Epidermal melanocyte (primary cell): Measurements from ENCODE around the gene ZNF664.
"Not testable (repeated sequence)": the region's sequence is repeated elsewhere in the genome, so short reads cannot be mapped to it uniquely, and the experiment has no call there.

ENCODE experiments used
- DNase-seq: peaks from one replicate; pipeline ENCODE4 v3.0.0; 2011; ENCODE audit warnings: low spot score; ENCODE audit not compliant: insufficient read length

The ZNF664 gene

DNA sequence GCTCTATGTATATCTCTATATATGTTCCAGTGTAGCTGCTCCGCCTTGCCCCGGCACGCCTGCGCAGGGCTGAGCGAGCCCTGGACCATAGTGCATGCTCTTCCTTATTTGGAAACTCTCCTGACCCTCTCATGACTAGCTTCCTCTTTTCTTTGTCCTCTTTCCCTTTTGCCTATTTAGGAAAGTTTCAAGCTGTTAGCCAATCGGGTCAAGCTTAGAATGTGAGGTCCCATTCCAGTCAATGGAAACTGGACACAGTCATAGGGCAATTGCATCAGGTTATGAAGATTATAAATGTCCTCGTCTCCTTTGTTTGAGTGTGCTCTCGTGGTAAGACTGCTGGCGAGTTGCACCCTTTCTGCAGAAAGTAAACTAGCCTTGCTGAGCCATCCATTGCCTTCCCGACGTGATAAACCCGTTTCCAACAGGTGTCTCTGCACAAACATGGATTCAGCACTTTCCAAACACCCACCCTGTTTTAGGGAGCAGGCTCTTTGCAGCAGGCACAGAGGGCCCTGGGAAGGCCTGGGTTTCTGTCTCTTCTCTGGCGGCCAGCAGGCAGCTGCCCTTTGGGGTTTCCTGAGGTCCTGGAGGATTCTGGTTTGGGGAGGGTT, 31.3 kb upstream of the ZNF664 start:
- no peak for DNase-seq

- no peak for DNase-seq
Measured at GRCh38 chr12:123942238-123942653, 30.8 kb upstream of the ZNF664 start.

GRCh38 chr12:123942911-123943648, 29.9 kb upstream of the ZNF664 start:
- no peak for DNase-seq

DNA sequence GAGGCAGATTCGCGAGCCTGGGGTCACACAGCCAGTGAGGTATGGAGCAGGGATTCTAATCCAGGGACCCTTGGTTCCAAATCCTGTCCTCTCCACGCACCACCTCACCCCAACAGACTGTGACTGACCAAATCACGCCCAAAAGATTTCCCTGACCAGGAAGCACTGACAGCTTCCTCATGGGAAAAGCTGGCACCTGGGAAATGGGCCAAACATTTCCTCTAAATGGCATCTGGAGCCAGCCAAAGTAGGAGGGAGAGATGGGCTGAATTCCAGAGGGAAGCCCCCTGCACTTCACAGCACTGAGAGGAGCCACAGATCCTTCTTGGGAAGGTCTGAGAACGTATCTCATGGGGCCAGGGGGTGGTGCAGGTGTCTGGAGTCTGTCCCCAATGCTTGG, 29.2 kb upstream of the ZNF664 start:
- no peak for DNase-seq

DNA sequence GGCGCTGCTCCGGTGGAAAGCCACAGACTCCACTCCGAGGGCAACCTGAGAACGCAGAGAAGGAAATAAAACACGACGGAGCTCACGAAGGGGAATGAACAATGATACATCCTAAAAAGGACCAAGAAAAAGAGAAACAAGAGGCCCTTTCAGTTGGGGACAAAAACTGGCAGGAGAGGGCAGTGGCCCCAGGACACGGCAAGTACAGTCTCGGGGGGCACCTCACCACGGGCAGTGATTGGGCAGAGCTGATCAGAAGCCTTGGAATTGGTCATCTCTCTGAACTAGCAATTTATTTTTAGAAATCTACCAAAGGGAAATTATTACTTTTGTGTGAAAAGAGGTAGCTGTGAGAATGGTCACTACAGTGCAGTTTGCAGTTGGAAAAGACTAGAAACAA, 28.3 kb upstream of the ZNF664 start:
- no peak for DNase-seq

- DNase-seq = no peak
Measured at GRCh38 chr12:123945287-123946151, 27.5 kb upstream of the ZNF664 start.

DNA sequence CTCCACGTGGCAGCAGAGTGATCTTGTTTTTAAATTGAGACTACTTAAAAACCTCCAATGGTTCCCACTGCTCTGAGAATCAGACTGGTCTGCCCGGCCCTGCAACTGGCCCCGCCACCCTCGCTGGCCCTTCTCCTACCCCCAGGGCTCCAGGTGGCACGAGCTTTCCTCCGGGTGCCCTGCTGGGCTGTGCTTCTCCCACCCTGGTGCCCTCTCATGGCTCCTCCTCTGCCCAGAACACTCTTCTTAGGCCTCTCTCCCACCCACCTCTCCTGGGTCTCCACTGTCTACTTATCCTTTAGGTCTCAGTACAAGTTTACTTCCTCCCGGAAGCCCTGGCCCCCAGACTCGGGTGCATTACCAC, 26.9 kb upstream of the ZNF664 start:
- no peak for DNase-seq

DNA sequence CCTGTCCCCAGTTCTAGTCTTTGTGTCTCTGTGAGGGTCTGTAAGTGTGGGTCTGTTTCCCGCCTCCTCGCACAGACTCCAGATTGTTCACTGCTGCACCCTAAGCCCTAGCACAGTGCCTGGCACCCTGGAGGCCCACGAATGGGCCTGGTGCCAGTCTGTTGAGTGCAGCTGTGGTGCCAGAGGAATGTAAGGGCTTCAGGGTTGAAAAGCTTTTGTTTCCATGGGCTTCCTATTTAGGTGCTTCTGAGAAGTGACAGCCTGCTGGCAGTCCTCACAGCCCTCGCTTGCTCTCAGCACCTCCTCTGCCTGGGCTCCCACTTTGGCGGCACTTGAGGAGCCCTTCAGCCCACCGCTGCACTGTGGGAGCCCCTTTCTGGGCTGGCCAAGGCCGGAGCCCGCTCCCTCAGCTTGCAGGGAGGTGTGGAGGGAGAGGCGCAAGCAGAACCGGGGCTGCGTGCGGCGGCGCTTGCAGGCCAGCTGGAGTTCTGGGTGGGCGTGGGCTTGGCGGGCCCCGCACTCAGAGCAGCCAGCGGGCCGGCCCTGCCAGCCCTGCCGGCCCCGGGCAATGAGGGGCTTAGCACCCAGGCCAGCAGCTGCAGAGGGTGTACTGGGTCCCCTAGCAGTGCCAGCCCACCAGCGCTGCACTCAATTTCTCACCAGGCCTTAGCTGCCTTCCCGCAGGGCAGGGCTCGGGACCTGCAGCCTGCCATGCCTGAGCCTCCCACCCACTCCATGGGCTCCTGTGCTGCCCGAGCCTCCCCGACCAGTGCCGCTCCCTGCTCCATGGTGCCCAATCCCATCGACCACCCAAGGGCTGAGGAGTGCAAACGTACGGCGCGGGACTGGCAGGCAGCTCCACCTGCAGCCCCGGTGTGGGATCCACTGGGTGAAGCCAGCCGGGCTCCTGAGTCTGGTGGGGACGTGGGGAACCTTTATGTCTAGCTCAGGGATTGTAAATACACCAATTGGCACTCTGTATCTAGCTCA, 26.2 kb upstream of the ZNF664 start:
- not testable (repeated sequence) for DNase-seq

DNA sequence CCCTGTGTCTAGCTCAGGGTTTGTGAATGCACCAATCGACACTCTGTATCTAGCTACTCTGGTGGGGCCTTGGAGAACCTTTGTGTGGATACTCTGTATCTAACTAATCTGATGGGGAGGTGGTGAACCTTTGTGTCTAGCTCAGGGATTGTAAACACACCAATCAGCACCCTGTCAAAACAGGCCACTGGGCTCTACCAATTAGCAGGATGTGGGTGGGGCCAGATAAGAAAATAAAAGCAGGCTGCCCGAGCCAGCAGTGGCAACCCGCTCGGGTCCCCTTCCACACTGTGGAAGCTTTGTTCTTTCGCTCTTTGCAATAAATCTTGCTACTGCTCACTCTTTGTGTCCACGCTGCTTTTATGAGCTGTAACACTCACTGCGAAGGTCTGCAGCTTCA, 25.5 kb upstream of the ZNF664 start:
- not testable (repeated sequence) for DNase-seq

- no peak for DNase-seq
Measured at GRCh38 chr12:123948401-123948795, 24.6 kb upstream of the ZNF664 start.

DNA sequence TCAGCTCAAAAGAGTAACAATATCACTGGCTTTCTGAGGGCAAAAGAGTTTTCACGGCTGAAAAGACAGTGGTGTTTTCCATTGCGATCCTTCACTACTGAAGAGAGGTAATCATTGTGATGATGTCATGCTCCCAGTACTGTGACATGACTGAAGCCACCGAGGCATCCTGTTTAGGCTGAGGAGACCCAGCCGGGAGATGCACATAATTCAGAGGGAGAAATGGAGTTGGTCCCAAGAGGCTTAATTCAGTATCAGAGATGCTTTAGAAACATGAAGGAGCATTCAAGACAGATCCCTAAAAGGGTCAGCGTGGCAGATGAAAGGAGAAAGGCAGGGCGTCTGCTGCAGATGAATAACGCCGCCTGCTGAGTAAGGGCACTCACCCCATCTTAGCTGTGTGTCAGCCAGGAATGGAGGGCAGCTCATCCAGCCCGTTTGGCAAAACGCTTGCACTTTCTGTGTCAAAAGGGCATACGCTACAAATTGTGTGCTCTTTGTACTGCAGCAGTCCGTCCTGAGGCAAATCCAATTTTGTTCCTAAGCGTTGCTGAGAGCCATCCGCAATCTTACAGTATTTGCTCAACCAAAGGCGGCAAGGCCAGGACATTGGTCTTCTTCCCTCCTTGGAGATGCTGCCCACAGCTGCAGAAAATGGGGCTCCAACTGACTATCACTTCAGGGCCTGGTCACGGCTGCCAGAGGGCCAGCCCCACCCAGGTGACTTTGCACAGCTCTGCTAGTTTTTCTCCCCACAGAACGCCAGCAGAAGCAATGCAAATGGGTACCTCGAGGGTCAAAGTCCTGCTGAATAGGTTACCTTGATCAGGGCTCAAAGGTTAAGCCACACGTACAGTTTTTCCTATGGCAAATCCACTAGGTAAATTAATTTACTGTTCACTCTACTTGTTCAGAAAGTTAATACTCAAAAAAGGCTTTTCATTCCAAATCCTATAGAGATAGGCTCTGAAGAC, 23.9 kb upstream of the ZNF664 start:
- no peak for DNase-seq

DNA sequence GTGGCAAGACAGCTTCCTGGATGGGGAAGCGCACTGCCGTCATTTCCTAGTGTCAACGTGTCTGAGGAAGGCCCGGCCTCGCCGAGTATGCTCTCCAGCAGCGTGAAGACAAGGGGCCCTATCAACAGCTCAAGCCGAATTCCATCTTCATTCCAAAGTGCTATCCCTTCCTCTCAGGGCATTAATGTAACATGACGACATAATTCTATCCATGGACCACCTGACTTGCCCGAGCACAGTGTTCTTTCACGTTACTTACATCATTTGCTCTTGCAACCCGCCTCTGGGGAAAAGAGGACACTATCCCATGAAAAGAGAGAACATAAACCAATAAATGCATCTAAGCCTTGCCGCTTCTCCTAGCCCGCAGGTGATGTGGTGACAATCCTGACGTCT, 23.2 kb upstream of the ZNF664 start:
- no peak for DNase-seq

GRCh38 chr12:123950476-123951349, 22.3 kb upstream of the ZNF664 start:
- no peak for DNase-seq

- DNase-seq = no peak
Measured at GRCh38 chr12:123951467-123951866, 21.5 kb upstream of the ZNF664 start.

DNA sequence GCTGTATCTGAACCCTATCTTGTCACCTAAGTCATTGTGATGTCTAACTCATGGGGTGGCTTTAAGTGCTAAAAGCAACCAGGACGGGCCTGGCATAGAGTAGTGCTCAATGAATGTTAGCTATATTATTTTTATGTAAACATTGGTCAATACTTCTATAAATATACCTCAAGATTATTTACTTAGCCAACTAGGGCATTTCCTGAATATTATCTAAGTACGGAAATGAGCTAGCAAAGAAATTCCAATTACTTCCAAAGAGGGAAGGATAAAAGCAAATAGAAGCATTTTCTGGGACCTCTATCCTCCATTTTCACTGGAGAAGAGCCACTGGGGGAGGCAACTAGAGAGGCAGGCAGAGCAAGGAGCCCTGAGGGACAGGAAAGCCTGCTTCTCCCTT, 21.0 kb upstream of the ZNF664 start:
- no peak for DNase-seq

DNA sequence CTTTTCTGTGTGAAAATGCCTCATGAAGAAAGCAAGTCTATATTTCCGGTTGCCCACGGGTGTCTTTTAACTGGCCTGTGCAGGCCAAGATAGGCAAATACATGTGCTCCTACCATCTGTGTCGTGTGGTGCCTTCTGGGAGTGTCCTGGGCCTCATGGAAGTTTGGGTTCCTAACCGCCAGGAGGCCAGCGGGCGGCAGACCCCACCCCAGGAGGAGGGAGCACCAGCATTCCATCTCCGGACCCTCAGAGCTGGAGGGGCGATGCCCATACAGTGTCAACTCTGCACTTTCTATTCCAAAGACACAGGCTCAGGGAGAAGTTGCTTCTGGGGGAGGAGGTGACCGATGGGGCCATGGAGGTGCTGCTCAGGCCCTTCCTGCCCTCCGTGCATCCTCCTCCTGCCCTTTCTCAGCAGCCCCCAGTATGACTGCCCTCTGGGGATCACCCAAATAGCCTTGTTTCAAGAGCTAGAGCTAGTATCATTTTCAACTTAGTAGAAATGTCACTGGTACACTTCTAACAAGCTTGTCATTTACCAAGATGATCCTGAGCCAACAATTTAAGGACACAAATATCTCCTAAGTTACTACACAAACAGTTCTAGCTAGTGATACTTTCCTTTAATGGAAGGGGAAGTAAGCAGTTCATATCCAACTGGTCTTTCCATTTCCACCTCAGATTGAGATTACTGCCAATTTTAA, 18.2 kb upstream of the ZNF664 start:
- no peak for DNase-seq

DNA sequence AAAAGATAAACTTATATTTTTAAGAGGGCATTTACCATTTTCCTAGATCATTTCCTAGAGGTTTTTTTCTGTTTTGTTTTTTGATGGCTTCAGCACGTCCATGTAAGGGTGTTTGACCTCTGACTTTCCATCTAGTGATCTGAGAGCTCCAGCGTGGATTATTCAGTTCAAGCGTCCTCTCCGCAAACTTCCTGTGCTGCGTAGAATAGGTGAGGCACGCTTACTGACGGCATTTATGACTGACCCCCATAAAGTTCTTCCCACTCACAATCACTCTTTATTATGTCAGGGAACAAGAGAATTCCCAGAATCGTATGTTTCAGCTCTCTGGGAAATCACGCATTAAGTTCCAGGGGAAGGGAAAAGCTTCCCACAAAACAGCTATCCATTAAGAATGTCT, 16.8 kb upstream of the ZNF664 start:
- no peak for DNase-seq

DNA sequence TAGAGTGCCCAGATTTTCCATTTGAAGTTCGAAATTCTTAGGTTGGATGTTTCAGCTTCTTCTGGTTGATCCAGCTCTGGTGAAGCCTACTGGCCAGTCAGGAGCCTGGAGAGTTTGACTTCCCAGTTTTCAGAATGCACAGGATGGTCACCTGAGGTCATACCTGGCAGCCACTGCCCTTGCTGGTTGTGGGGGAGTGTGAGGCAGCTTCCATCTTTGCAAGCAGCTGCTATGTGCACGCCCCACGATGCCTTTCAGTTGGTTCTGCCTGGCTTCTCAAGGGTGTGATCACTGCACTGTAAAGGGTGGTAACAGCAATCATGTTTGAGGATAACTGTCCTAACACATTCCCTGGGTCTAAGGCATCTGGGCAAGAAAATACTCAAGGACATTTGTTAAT, 15.8 kb upstream of the ZNF664 start:
- no peak for DNase-seq
